Measurements from ENCODE around the gene GNG14.
A peak's percentile ranks its signal among the peaks of the same experiment; 100 is the strongest.
"Not testable (repeated sequence)": the region's sequence is repeated elsewhere in the genome, so short reads cannot be mapped to it uniquely, and the experiment has no call there.

Gene GNG14

GRCh38 chr19:12687496-12688196 is at the start of gene GNG14:
GNG14 (plus strand) TSS chr19:12687998; CDS start chr19:12688049, 51 bp downstream.
- DNase-seq, result no peak

- no peak for DNase-seq
Observed at GRCh38 chr19:12638611-12639182, 49.1 kb upstream of the GNG14 start.

GRCh38 chr19:12639901-12640613 is 47.7 kb upstream of the GNG14 start:
- peak; percentile 93 to 95 for DNase-seq

GRCh38 chr19:12641456-12641855 is 46.3 kb upstream of the GNG14 start:
- DNase-seq, result no peak

GRCh38 chr19:12642506-12642905 is 45.3 kb upstream of the GNG14 start:
- DNase-seq, result no peak

- DNase-seq, result not testable (repeated sequence)
Observed at GRCh38 chr19:12643716-12644115, 44.1 kb upstream of the GNG14 start.

GRCh38 chr19:12646551-12646950 is 41.2 kb upstream of the GNG14 start:
- DNase-seq, result no peak

- DNase-seq, result no peak
Observed at GRCh38 chr19:12647047-12647446, 40.8 kb upstream of the GNG14 start.

GRCh38 chr19:12647490-12648071 is 40.2 kb upstream of the GNG14 start:
- peak; percentile 66 to 75 for DNase-seq

- no peak for DNase-seq
Observed at GRCh38 chr19:12648088-12648487, 39.7 kb upstream of the GNG14 start.

GRCh38 chr19:12649941-12650340 is 37.9 kb upstream of the GNG14 start:
- no peak for DNase-seq

- no peak for DNase-seq
Observed at GRCh38 chr19:12652219-12652618, 35.6 kb upstream of the GNG14 start.

GRCh38 chr19:12655546-12655945 is 32.3 kb upstream of the GNG14 start:
- no peak for DNase-seq

- DNase-seq, result peak; percentile 58 to 69
Observed at GRCh38 chr19:12656899-12657571, 30.8 kb upstream of the GNG14 start.

GRCh38 chr19:12657966-12658365 is 29.8 kb upstream of the GNG14 start:
- no peak for DNase-seq

- DNase-seq, result no peak
Observed at GRCh38 chr19:12660980-12661379, 26.8 kb upstream of the GNG14 start.

GRCh38 chr19:12664406-12665280 is 23.2 kb upstream of the GNG14 start:
- DNase-seq, result peak; percentile 40 to 49

GRCh38 chr19:12665281-12665573 is 22.6 kb upstream of the GNG14 start:
- peak; percentile 62 to 67 for DNase-seq

GRCh38 chr19:12665671-12666264 is 22.0 kb upstream of the GNG14 start:
- DNase-seq, result peak; percentile 52 to 55

GRCh38 chr19:12666265-12667048 is 21.3 kb upstream of the GNG14 start, which contains the start of the genes MAN2B1 and WDR83:
MAN2B1 (minus strand) TSS chr19:12666742; CDS start chr19:12666701, 41 bp downstream.
WDR83 (plus strand) TSS chr19:12666807; CDS start chr19:12669791, 2,984 bp downstream.
- peak; percentile 86 to 91 for DNase-seq

Data from activated T-cell treated with anti-CD3 and anti-CD28 coated beads, Interleukin-2, amount 50 U/mL, for 48 hours (primary cell).